ENCODE results near the gene PPP1R2. TPM values are rescaled to one million over a fixed set of nuclear protein-coding genes. Genes with fewer than 3 reads are reported as not detected.
"Not testable (repeated sequence)": the region's sequence is repeated elsewhere in the genome, so short reads cannot be mapped to it uniquely, and the experiment has no call there.

The PPP1R2 gene
- total RNA-seq, 1 donor from 2014 or later = 17.5 TPM

GRCh38 chr3:195522254-195523023, 20.7 kb downstream of the PPP1R2 start:
- no peak overlapping the region for H3K4me3 Mint-ChIP-seq (ENCODE audit: low read depth)
- no peaks in the 10 kb centered on the region for H3K9me3 Mint-ChIP-seq (ENCODE audit: low read depth)
- peak; percentile 84 for TF ChIP-seq CTCF (IDR thresholded peaks at IDR 0.05; ENCODE audit: unreplicated experiment)
- no peak overlapping the region for H3K27ac Mint-ChIP-seq
- H3K4me1 Mint-ChIP-seq (ENCODE audit: low read depth) = no peaks in the 10 kb centered on the region
- no peaks in the 10 kb centered on the region for H3K27me3 Mint-ChIP-seq
- H3K36me3 Mint-ChIP-seq (ENCODE audit: insufficient read depth) = peaks cover 5% of the 10 kb centered on the region
- no peak for DNase-seq (ENCODE audit: low spot score, unreplicated experiment)

DNA sequence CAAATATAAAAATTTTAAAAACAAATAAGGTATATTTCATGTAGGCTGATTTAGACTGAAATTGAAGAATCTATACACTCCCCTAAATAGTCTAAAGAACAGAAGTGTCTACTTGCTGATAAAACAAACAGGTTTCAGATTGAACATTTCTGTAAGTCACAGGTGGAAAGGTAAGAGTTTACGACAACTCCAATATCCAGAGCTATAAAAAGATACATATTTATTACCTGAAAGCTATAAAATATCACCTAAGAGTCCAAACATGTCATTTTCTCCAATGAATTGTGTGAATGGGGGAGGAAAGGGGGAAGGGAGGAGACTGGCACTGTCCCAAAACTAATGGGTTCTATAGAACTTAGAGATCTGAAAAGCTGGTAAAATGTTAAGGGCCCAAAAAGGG, 26.1 kb downstream of the PPP1R2 start:
- no peak for TF ChIP-seq CTCF (IDR thresholded peaks at IDR 0.05; ENCODE audit: unreplicated experiment)
- no peak overlapping the region for H3K4me3 Mint-ChIP-seq (ENCODE audit: low read depth)
- H3K27me3 Mint-ChIP-seq = no peaks in the 10 kb centered on the region
- no peaks in the 10 kb centered on the region for H3K4me1 Mint-ChIP-seq (ENCODE audit: low read depth)
- no peak overlapping the region for H3K27ac Mint-ChIP-seq
- H3K36me3 Mint-ChIP-seq (ENCODE audit: insufficient read depth) = peaks cover 3% of the 10 kb centered on the region
- no peak for DNase-seq (ENCODE audit: low spot score, unreplicated experiment)
- no peaks in the 10 kb centered on the region for H3K9me3 Mint-ChIP-seq (ENCODE audit: low read depth)

DNA sequence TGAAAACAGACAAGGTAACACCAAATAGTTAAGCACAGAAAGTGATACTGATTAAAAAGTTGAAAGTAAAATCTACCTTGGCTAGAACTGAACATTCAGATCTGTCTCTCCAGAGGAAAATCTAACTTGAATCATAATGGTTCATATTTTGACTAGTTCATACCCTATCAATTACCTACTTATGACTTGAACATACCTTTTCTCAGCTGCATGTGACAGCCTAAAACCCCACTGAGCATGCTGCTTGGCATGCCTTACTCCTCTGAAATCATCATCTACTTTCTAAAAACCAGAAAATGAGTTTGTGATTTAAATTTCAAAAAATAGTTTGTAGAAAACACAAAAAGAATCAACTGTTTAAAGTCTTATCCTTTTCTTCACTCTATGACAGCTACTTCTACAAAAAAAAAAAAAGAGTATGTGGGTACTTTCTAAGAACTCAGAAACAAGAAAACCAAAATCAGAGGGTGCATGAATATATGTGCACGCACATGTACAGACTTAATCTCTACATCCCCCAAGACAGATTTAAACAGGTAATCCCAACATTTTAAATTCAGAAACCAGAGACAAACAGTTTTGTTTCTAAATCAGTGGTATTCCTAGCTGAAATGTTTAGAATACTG, 28.4 kb downstream of the PPP1R2 start:
- H3K36me3 Mint-ChIP-seq (ENCODE audit: insufficient read depth); H3K27me3 Mint-ChIP-seq; H3K4me3 Mint-ChIP-seq (ENCODE audit: low read depth); DNase-seq (ENCODE audit: low spot score, unreplicated experiment); H3K9me3 Mint-ChIP-seq (ENCODE audit: low read depth); H3K27ac Mint-ChIP-seq; H3K4me1 Mint-ChIP-seq (ENCODE audit: low read depth): not testable (repeated sequence)

- no peak for DNase-seq (ENCODE audit: low spot score, unreplicated experiment)
- peaks cover 2% of the 10 kb centered on the region for H3K36me3 Mint-ChIP-seq (ENCODE audit: insufficient read depth)
- H3K27me3 Mint-ChIP-seq = no peaks in the 10 kb centered on the region
- no peaks in the 10 kb centered on the region for H3K4me1 Mint-ChIP-seq (ENCODE audit: low read depth)
- no peak for TF ChIP-seq CTCF (IDR thresholded peaks at IDR 0.05; ENCODE audit: unreplicated experiment)
- no peak overlapping the region for H3K4me3 Mint-ChIP-seq (ENCODE audit: low read depth)
- H3K9me3 Mint-ChIP-seq (ENCODE audit: low read depth) = no peaks in the 10 kb centered on the region
- no peak overlapping the region for H3K27ac Mint-ChIP-seq
These were observed 30.3 kb downstream of the PPP1R2 start for GRCh38 chr3:195512798-195513345.

DNA sequence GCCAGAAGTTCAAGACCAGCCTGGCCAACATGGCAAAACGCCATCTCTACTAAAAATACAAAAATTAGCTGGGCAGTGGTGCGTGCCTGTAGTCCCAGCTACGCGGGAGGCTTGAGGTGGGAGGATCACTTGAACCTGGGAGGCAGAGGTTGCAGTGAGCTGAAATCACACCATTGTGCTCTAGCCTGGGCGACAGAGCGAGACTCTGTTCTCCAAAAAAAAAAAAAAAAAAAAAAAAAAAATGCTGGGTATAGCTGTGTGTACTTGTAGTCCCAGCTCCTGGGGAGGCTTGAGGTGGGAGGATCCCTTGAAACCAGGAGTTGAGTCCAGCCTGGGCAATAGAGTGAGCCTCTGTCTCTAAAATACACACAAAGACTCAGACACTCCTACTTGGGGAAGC, 32.0 kb downstream of the PPP1R2 start:
- TF ChIP-seq CTCF (IDR thresholded peaks at IDR 0.05; ENCODE audit: unreplicated experiment) = no peak

More for the DNA sequence above, 32.0 kb downstream of the PPP1R2 start:
- Mint-ChIP-seq H3K27ac (no peak overlapping the region), H3K4me3 (ENCODE audit: low read depth) (no peak overlapping the region), H3K9me3 (ENCODE audit: low read depth) (no peaks in the 10 kb centered on the region), H3K36me3 (ENCODE audit: insufficient read depth) (peaks cover 2% of the 10 kb centered on the region), H3K4me1 (ENCODE audit: low read depth) (no peaks in the 10 kb centered on the region), H3K27me3 (no peaks in the 10 kb centered on the region)
- no peak for DNase-seq (ENCODE audit: low spot score, unreplicated experiment)

All from progenitor cell of endocrine pancreas (in vitro differentiated cells).